ENCODE results near the gene STUB1.

The STUB1 gene

DNA sequence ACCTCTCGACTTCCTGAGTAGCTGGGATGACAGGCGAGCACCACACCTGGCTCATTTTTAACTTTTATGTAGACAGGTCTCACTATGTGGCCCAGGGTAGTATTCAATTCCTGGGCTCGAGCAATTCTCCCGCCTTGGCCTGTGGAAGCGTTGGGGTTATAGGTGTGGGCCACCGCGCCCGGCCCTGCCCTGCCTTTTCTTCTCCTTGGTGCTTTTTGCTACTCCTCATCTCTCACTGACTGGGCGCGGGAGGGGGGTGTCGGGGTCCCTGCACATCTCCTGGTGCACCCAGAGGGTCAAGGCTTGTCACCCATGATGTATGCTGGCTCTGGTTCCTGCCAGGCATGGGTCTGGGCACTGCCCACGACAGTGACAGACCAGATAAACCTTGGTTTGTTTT, 35.7 kb upstream of the STUB1 start:
- H3K79me2 ChIP-seq = peaks cover 34% of the 10 kb centered on the region
- no peak overlapping the region for H3K9ac ChIP-seq
- no peaks in the 10 kb centered on the region for H3K9me3 ChIP-seq (ENCODE audit: control insufficient read depth, low read length)
- peaks cover 42% of the 10 kb centered on the region for H3K4me1 ChIP-seq
- no peaks in the 10 kb centered on the region for H3K27me3 ChIP-seq (ENCODE audit: control insufficient read depth, insufficient read depth, low read length)
- H3K36me3 ChIP-seq (ENCODE audit: control insufficient read depth, insufficient read depth, low read length) = no peaks in the 10 kb centered on the region
- H2AFZ ChIP-seq = no peak overlapping the region
- H3K4me2 ChIP-seq (ENCODE audit: low read length) = no peak overlapping the region
- TF ChIP-seq, protein P1, sequence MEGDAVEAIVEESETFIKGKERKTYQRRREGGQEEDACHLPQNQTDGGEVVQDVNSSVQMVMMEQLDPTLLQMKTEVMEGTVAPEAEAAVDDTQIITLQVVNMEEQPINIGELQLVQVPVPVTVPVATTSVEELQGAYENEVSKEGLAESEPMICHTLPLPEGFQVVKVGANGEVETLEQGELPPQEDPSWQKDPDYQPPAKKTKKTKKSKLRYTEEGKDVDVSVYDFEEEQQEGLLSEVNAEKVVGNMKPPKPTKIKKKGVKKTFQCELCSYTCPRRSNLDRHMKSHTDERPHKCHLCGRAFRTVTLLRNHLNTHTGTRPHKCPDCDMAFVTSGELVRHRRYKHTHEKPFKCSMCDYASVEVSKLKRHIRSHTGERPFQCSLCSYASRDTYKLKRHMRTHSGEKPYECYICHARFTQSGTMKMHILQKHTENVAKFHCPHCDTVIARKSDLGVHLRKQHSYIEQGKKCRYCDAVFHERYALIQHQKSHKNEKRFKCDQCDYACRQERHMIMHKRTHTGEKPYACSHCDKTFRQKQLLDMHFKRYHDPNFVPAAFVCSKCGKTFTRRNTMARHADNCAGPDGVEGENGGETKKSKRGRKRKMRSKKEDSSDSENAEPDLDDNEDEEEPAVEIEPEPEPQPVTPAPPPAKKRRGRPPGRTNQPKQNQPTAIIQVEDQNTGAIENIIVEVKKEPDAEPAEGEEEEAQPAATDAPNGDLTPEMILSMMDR (IDR thresholded peaks at IDR 0.05) = no peak
- no peak overlapping the region for H3K4me3 ChIP-seq (ENCODE audit: low read depth, low read length)
- H3K27ac ChIP-seq = no peak overlapping the region

DNA sequence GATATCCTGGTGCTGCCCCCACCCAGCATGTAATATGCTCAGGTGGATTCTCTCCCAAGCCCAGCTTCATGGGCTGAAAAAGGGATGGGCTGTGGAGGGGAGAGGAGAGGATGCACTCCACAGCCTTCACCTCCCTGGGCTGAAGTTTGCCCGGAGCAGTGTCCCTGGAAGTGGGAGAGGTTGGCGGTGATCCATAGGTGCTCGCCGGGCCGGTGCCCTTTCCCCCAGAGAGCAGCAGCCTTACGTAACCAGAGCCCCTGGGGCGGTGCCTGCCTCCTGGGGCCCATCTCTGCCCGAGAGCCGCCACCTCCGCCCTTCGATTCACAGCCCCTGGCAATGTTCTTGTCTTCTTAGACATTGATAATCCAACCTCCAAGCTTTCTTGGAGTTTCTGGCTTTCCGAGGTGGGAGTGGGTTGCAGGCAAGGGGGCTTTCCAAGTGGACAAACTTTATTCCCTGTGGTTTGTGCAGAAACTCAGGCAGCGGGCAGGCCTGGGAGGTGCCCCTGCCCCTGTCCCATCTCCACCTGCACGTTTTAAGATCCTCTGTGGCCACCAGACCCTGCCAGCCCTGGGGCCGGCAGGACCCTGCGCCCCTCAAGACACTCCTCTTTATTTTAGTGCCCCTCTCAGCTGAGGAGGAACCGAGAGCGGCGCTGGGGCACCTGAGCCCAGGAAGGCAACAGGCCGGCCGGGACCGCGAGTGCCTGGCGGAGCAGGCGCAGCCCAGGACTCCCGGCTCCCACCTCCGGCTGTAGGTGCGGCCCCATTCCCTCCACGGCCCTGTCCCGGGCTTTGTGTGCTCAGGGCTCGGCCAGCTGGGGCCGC, 34.1 kb upstream of the STUB1 start:
- H3K9me3 ChIP-seq (ENCODE audit: control insufficient read depth, low read length) = no peaks in the 10 kb centered on the region
- no peak overlapping the region for H3K9ac ChIP-seq
- H3K4me3 ChIP-seq (ENCODE audit: low read depth, low read length) = no peak overlapping the region
- H3K27ac ChIP-seq = peak overlapping the region; percentile 17
- no peak overlapping the region for H3K4me2 ChIP-seq (ENCODE audit: low read length)
- TF ChIP-seq, protein P1 (IDR thresholded peaks at IDR 0.05) = no peak
- peaks cover 46% of the 10 kb centered on the region for H3K4me1 ChIP-seq
- H3K36me3 ChIP-seq (ENCODE audit: control insufficient read depth, insufficient read depth, low read length) = no peaks in the 10 kb centered on the region
- no peaks in the 10 kb centered on the region for H3K27me3 ChIP-seq (ENCODE audit: control insufficient read depth, insufficient read depth, low read length)
- peaks cover 34% of the 10 kb centered on the region for H3K79me2 ChIP-seq
- no peak overlapping the region for H2AFZ ChIP-seq

DNA sequence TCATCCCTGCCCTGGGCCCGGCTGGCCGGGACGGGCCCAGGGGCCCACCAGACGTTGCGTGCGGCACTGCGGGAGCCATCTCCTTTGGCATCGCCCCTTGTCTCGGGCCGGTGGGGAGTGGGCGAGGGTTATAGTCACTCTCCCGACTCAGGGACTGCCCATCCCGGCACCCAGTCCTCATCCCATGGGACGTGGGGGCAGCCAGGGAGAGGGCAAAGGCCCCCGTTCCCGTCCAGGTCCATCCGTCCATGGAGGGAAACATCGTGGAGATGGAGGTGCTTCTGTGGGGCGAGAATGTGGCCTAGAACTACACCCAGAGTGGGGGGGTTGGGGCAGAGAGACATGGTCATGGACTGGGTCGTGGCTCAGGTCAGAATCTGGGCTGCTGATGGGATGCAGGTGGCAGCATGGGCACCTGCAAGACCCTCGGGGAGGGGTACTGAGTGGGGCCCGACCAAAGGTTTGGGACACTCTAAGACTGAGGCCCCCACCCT, 33.5 kb upstream of the STUB1 start:
- Histone ChIP-seq H3K27ac (peak overlapping the region; percentile 17), H3K4me1 (peaks cover 46% of the 10 kb centered on the region), H2AFZ (no peak overlapping the region), H3K79me2 (peaks cover 34% of the 10 kb centered on the region), H3K4me2 (ENCODE audit: low read length) (no peak overlapping the region), H3K36me3 (ENCODE audit: control insufficient read depth, insufficient read depth, low read length) (no peaks in the 10 kb centered on the region), H3K27me3 (ENCODE audit: control insufficient read depth, insufficient read depth, low read length) (no peaks in the 10 kb centered on the region), H3K4me3 (ENCODE audit: low read depth, low read length) (no peak overlapping the region), H3K9ac (no peak overlapping the region), H3K9me3 (ENCODE audit: control insufficient read depth, low read length) (no peaks in the 10 kb centered on the region)
- TF ChIP-seq, protein P1 (IDR thresholded peaks at IDR 0.05) = no peak

DNA sequence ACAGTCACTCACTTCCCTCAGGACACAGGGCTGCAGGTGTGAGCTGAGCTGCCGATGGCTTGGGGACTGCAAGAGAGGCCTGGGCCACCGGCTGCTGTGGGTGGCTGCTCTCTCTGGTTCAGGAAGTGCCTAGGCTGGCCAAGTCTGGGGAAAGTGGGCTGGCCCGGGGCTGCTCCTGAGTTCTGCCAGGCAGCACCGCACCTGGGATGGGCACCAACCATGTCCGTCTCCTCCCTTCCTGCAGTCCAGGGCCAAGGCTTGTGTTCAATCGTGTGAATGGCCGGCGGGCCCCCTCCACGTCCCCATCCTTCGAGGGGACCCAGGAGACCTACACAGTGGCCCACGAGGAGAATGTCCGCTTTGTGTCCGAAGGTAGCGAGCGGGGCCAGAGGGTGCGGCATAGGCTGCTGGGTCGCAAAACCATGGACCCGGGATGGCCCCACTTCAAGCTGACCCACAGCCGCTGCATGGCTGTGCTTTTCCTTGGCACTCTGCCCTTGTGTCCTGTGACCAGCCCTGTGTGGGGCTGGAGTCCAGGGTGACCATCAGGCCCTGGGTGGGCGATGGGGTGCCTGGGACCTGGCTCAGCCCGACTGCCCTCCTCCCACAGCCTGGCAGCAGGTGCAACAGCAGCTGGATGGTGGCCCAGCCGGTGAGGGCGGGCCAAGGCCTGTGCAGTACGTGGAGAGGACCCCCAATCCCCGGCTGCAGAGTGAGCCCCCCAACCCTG, 32.9 kb upstream of the STUB1 start:
- Histone ChIP-seq H3K36me3 (ENCODE audit: control insufficient read depth, insufficient read depth, low read length) (no peaks in the 10 kb centered on the region), H3K27me3 (ENCODE audit: control insufficient read depth, insufficient read depth, low read length) (no peaks in the 10 kb centered on the region), H3K4me2 (ENCODE audit: low read length) (no peak overlapping the region), H3K4me1 (peaks cover 46% of the 10 kb centered on the region), H3K27ac (no peak overlapping the region), H3K9ac (no peak overlapping the region), H3K4me3 (ENCODE audit: low read depth, low read length) (no peak overlapping the region), H3K9me3 (ENCODE audit: control insufficient read depth, low read length) (no peaks in the 10 kb centered on the region), H2AFZ (no peak overlapping the region), H3K79me2 (peaks cover 34% of the 10 kb centered on the region)
- TF ChIP-seq, protein P1 (IDR thresholded peaks at IDR 0.05) = no peak
